Measurements from ENCODE around the gene PJA1. TPM values are rescaled to one million over a fixed set of nuclear protein-coding genes. Genes with fewer than 3 reads are reported as not detected.

PJA1 gene
- total RNA-seq, 1 experiment from 2014 or later: 43.1 TPM

GRCh38 chrX:69139516-69139915, 25.7 kb downstream of the PJA1 start (continued):
- TF ChIP-seq ZNF532 (CRISPR knock-in tag; IDR thresholded peaks at IDR 0.05; ENCODE audit: borderline replicate concordance) (no peak), FOXJ3 (CRISPR knock-in tag; IDR thresholded peaks at IDR 0.05; ENCODE audit: borderline replicate concordance) (no peak), CTCF (IDR thresholded peaks at IDR 0.05) (no peak), ETV6 (CRISPR knock-in tag; IDR thresholded peaks at IDR 0.05) (no peak), ATF1 (CRISPR knock-in tag; IDR thresholded peaks at IDR 0.05) (no peak), ZNF263 (CRISPR knock-in tag; IDR thresholded peaks at IDR 0.05; ENCODE audit: low read depth) (no peak), ZNF512 (CRISPR knock-in tag; IDR thresholded peaks at IDR 0.05; ENCODE audit: borderline replicate concordance) (no peak)

- peaks cover 64% of the 10 kb centered on the region for H3K4me1 Mint-ChIP-seq
- TF ChIP-seq ZNF317 (CRISPR knock-in tag; IDR thresholded peaks at IDR 0.05; ENCODE audit: borderline replicate concordance, low read depth) (no peak), NFYB (CRISPR knock-in tag; conservative IDR thresholded peaks at IDR 0.05; ENCODE audit: low read depth) (no peak), GTF2I (CRISPR knock-in tag; conservative IDR thresholded peaks at IDR 0.05) (no peak), ZSCAN18 (CRISPR knock-in tag; IDR thresholded peaks at IDR 0.05) (no peak), SOX15 (CRISPR knock-in tag; IDR thresholded peaks at IDR 0.05) (no peak), MYBL2 (CRISPR knock-in tag; IDR thresholded peaks at IDR 0.05) (no peak), ZBTB21 (CRISPR knock-in tag; IDR thresholded peaks at IDR 0.05; ENCODE audit: borderline replicate concordance) (no peak), ZBTB43 (CRISPR knock-in tag; IDR thresholded peaks at IDR 0.05) (no peak), TEAD1 (CRISPR knock-in tag; IDR thresholded peaks at IDR 0.05) (no peak), NFE2L1 (CRISPR knock-in tag; IDR thresholded peaks at IDR 0.05) (no peak), CREM (CRISPR knock-in tag; IDR thresholded peaks at IDR 0.05) (no peak), RELA (CRISPR knock-in tag; IDR thresholded peaks at IDR 0.05; ENCODE audit: borderline replicate concordance) (no peak), NFATC4 (CRISPR knock-in tag; IDR thresholded peaks at IDR 0.05) (no peak)
- no peak overlapping the region for H3K4me3 Mint-ChIP-seq
- H3K36me3 Mint-ChIP-seq: no peaks in the 10 kb centered on the region
- no peaks in the 10 kb centered on the region for H3K9me3 Mint-ChIP-seq
- H3K27ac Mint-ChIP-seq: no peak overlapping the region
- ChIA-PET POLR2A (no interaction called here), CTCF (interaction anchor here (1.2 to 1.7 kb wide), 7 partner anchors 10 to 249 kb away, joined by 3 to 6 read pairs (median 4); no protein-coding TSS in a partner anchor)
- ATAC-seq: no peak
- no peaks in the 10 kb centered on the region for H3K27me3 Mint-ChIP-seq (ENCODE audit: low read depth)
- no peak for DNase-seq (ENCODE audit: low spot score)
Observed at GRCh38 chrX:69138512-69138911, 26.7 kb downstream of the PJA1 start.

Measured in WTC11 (cell line).